ENCODE measurements around the gene DMRT3. TPM values are rescaled to one million over a fixed set of nuclear protein-coding genes. Genes with fewer than 3 reads are reported as not detected.

The DMRT3 gene
- polyA plus RNA-seq, 1 donor from 2014 or later: not detected

- TF ChIP-seq POLR2AphosphoS5 (IDR thresholded peaks at IDR 0.05) (no peak), CTCF (IDR thresholded peaks at IDR 0.05; ENCODE audit: poor library complexity, severe bottlenecking) (no peak), MXI1 (conservative IDR thresholded peaks at IDR 0.05; ENCODE audit: poor library complexity, severe bottlenecking) (no peak), TAF1 (IDR thresholded peaks at IDR 0.05; ENCODE audit: low read depth) (no peak)
- Histone ChIP-seq H3K9me3 (ENCODE audit: low read length) (no peaks in the 10 kb centered on the region), H3K4me3 (ENCODE audit: low read length) (no peak overlapping the region), H3K79me2 (replicated peaks; ENCODE audit: insufficient read depth, low read length) (no peaks in the 10 kb centered on the region), H3F3A (ENCODE audit: insufficient read depth, low read length, poor library complexity, severe bottlenecking) (no peaks in the 10 kb centered on the region), H3K27ac (ENCODE audit: low read length) (no peak overlapping the region), H4K20me1 (ENCODE audit: insufficient read depth) (no peaks in the 10 kb centered on the region), H3K27me3 (ENCODE audit: insufficient read depth, low read depth, low read length) (peaks cover 89% of the 10 kb centered on the region), H3K9me2 (ENCODE audit: insufficient read depth, low read length) (no peaks in the 10 kb centered on the region), H3K9ac (ENCODE audit: low read length) (no peak overlapping the region), H3K36me3 (ENCODE audit: insufficient read depth, low read length) (no peaks in the 10 kb centered on the region), H2AFZ (ENCODE audit: low read depth, low read length) (no peak overlapping the region), H3K4me2 (ENCODE audit: low read length) (no peak overlapping the region)
These were observed 3.5 kb downstream of the DMRT3 start for GRCh38 chr9:979983-980382.

DNA sequence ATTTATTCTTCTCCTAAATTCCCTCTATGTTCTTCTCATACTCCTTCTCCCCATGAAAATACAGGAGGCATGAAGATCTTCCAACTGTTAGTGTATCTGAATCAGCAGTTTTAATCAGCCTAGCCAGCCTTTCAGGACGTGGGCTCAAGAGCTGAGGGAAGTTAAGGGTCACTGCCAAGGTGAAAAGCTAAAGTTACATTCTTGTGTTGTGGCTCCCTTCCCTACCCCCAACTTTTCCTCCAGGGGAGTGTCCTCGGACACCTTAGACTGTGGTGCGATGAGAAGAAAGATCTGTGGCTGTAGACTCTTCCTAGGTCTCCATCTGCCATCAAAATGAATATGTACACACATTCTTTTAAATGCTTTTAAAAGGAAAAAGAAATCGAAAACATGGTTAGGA, 4.2 kb downstream of the DMRT3 start:
- Histone ChIP-seq H3K27me3 (ENCODE audit: insufficient read depth, low read depth, low read length) (peaks cover 82% of the 10 kb centered on the region), H2AFZ (ENCODE audit: low read depth, low read length) (no peak overlapping the region), H3K36me3 (ENCODE audit: insufficient read depth, low read length) (no peaks in the 10 kb centered on the region), H3F3A (ENCODE audit: insufficient read depth, low read length, poor library complexity, severe bottlenecking) (no peaks in the 10 kb centered on the region), H3K4me2 (ENCODE audit: low read length) (no peak overlapping the region), H3K9me2 (ENCODE audit: insufficient read depth, low read length) (no peaks in the 10 kb centered on the region), H3K9me3 (ENCODE audit: low read length) (no peaks in the 10 kb centered on the region), H3K9ac (ENCODE audit: low read length) (no peak overlapping the region), H3K27ac (ENCODE audit: low read length) (no peak overlapping the region), H4K20me1 (ENCODE audit: insufficient read depth) (no peaks in the 10 kb centered on the region), H3K79me2 (replicated peaks; ENCODE audit: insufficient read depth, low read length) (no peaks in the 10 kb centered on the region), H3K4me3 (ENCODE audit: low read length) (no peak overlapping the region)
- no peak for TF ChIP-seq POLR2AphosphoS5 (IDR thresholded peaks at IDR 0.05)

GRCh38 chr9:981491-981898, 5.0 kb downstream of the DMRT3 start:
- no peaks in the 10 kb centered on the region for H3K36me3 ChIP-seq (ENCODE audit: insufficient read depth, low read length)
- no peaks in the 10 kb centered on the region for H3K79me2 ChIP-seq (replicated peaks; ENCODE audit: insufficient read depth, low read length)

DNA sequence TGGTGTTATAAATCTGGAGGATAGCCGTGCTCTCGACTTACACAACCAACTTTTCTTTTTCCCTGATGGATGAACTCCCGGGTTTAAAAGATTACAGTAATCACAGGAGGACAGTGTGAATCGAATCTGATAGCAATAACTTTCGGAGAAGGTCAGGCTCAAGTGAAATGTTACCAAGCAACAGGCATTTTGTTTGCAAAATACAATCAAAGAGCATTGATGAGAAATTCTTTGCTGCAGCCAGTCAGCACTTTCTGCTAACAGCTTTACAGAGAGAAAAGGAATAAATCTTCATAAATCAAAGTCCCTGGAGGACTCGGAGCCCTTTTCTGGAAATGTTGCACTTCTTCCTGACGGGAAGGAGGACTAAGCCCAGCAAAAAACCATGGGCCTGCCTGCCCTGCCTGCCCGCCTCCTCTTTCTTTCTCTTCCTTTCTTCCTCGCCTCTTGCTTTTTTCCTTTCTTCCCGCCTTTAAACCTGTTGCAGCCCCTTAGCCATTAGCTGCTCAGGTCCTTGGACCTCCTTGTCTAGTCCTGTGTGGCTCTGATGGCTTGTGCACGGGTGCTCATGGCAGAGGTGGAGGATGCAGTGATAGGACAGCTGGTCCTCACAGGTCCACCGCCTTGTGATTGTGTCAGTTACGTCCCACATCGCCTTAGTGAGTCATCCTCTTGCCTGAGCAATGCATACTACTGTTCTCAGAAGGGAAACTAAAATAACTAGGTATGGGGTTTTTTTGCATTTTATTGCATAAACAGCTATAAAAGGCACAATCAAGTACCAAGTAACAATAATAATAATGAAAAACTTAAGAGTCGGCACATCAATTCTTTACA, 6.2 kb downstream of the DMRT3 start:
- H3K79me2 ChIP-seq (replicated peaks; ENCODE audit: insufficient read depth, low read length): no peaks in the 10 kb centered on the region
- H3K36me3 ChIP-seq (ENCODE audit: insufficient read depth, low read length): no peaks in the 10 kb centered on the region
- H3K27me3 ChIP-seq (ENCODE audit: insufficient read depth, low read depth, low read length): peaks cover 64% of the 10 kb centered on the region
- no peaks in the 10 kb centered on the region for H3F3A ChIP-seq (ENCODE audit: insufficient read depth, low read length, poor library complexity, severe bottlenecking)
- H3K27ac ChIP-seq (ENCODE audit: low read length): no peak overlapping the region
- no peak overlapping the region for H3K4me3 ChIP-seq (ENCODE audit: low read length)
- no peaks in the 10 kb centered on the region for H3K9me2 ChIP-seq (ENCODE audit: insufficient read depth, low read length)
- H3K9me3 ChIP-seq (ENCODE audit: low read length): no peaks in the 10 kb centered on the region
- no peak overlapping the region for H2AFZ ChIP-seq (ENCODE audit: low read depth, low read length)
- H3K4me2 ChIP-seq (ENCODE audit: low read length): no peak overlapping the region
- H4K20me1 ChIP-seq (ENCODE audit: insufficient read depth): no peaks in the 10 kb centered on the region
- no peak for TF ChIP-seq POLR2AphosphoS5 (IDR thresholded peaks at IDR 0.05)
- no peak for TF ChIP-seq RAD21 (conservative IDR thresholded peaks at IDR 0.05)
- no peak overlapping the region for H3K9ac ChIP-seq (ENCODE audit: low read length)

More at GRCh38 chr9:981491-981898, 5.0 kb downstream of the DMRT3 start:
- Histone ChIP-seq H3K4me3 (ENCODE audit: low read length) (no peak overlapping the region), H4K20me1 (ENCODE audit: insufficient read depth) (no peaks in the 10 kb centered on the region), H3K27me3 (ENCODE audit: insufficient read depth, low read depth, low read length) (peaks cover 74% of the 10 kb centered on the region), H3K9me2 (ENCODE audit: insufficient read depth, low read length) (no peaks in the 10 kb centered on the region), H3K9ac (ENCODE audit: low read length) (no peak overlapping the region), H2AFZ (ENCODE audit: low read depth, low read length) (no peak overlapping the region), H3K4me2 (ENCODE audit: low read length) (no peak overlapping the region), H3K27ac (ENCODE audit: low read length) (no peak overlapping the region), H3F3A (ENCODE audit: insufficient read depth, low read length, poor library complexity, severe bottlenecking) (no peaks in the 10 kb centered on the region), H3K9me3 (ENCODE audit: low read length) (no peaks in the 10 kb centered on the region)
- TF ChIP-seq EP300 (conservative IDR thresholded peaks at IDR 0.05; ENCODE audit: poor library complexity, severe bottlenecking): no peak
- no peak for TF ChIP-seq SMC3 (conservative IDR thresholded peaks at IDR 0.05; ENCODE audit: poor library complexity)
- no peak for TF ChIP-seq RAD21 (conservative IDR thresholded peaks at IDR 0.05)

Data from neural cell (in vitro differentiated cells).